GM18858 (cell line): ENCODE measurements around the gene CLSTN2.

Experiments used
- ATAC-seq: cut with Tn5 transposase; IDR thresholded peaks from one replicate; pipeline ENCODE4 v1.9.1; 2021; ENCODE audit not compliant: unreplicated experiment

Gene CLSTN2

DNA sequence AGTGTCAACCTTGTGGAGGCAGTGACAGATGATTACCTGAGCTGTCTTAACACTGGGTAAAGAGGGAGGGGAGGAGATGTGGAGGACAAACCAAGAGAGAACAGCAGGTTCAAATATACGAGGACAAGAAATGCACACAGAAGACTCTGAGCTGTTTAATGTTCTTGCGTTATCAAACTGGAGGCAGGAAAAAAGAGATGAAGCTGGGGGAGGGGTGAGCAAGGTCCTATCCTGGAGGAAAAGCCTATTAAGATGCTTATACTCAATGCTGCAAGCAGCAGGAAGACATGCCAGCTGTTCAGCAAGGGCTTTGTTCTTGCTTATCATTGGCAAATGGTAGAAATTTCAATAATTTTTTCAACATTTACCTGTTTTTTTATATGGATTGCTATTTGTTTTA, 397.1 kb downstream of the CLSTN2 start:
- ATAC-seq, result no peak

DNA sequence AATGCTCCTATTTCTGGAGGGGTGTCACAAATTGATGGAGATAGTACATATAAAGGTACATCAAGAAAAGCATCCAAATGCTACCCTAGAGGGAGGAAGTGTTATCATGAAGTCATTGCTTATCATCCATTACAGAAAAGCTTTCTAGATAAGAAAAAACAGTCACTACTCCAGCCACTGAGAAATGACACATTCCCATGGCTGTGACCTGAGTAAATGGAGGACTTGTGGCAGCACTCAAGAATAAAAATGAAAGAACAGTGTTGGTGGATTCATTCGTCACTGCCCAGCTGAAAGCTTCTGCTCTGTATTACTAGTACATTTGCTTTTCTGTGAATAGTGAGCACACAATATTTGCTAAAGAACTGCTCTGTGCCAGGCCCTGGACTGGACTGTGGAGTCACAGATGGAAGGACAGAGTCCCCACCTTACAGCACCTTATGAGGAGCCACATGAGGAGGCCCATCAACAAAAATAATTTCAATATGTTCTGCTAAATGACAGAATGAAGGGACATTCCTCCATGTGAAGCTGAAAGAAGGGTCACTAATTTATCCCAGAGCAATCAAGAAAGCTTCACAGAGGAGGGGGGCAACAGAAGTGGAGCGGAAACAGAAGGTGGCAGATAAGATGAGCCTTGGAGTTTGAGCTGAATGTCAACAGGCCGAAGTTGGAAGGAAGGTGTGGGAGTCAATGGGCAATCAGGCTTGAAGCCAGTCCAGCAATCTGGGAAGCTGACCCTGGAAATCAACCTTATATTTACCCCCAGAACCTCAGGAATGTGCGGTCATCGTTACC, 399.3 kb downstream of the CLSTN2 start:
- no peak for ATAC-seq

DNA sequence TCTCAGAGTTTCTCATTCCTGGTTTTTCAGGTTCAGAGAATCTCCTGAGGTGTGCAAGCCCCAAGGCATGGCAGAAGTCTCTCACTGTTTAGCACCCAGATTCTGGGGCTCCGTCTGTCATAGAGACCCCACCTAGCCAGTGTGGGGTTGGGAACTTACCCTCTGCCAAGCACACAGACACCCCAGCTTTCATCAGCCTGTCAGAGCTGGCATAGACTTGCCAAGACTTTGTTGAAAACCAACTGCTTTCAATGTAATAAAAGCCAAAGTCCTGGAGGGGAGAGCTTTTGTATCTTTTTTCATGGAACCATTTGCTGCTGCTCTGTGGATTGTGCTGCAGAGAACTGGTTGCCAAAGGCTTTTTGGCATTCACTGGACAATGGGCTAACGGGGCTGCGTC, 401.5 kb downstream of the CLSTN2 start:
- ATAC-seq, result no peak

DNA sequence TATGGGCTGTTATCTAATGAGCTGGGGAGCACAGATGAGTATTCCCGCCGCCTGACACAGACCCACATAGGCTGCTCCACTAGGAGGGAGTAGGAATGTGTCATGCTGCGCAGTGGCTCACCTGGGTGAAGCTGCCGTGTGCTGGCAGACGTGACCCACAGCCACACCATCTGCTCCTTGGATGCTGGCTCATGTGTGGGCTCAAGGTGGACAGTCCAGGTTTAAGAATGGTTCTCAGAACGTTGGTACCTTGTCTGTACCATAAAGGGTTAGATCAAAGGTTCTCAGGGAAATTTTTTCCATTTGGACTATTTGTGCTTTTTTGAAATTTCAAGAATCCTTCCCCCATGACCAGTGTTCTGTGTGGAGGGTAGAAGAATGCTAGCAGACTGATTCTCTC, 403.9 kb downstream of the CLSTN2 start:
- no peak for ATAC-seq

DNA sequence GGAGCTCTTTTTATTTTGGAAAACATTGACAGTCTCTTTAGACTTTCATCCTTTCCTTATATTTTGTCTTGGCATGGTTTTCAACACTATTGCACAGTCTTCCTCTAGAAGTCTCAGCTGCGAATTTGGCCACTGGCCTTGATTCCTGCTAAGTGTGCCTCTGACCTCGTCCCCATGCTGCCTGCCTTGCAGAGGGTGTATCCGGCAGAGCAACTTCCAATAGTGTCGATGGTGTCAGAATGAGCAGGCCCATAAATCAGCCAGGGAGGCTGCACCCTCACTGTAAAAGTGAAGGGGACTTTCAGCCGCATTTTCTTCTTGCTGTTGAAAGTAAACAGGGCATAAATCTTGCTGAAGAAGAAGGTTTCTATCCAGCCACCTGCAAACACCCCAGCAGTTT, 406.2 kb downstream of the CLSTN2 start:
- ATAC-seq, result no peak

DNA sequence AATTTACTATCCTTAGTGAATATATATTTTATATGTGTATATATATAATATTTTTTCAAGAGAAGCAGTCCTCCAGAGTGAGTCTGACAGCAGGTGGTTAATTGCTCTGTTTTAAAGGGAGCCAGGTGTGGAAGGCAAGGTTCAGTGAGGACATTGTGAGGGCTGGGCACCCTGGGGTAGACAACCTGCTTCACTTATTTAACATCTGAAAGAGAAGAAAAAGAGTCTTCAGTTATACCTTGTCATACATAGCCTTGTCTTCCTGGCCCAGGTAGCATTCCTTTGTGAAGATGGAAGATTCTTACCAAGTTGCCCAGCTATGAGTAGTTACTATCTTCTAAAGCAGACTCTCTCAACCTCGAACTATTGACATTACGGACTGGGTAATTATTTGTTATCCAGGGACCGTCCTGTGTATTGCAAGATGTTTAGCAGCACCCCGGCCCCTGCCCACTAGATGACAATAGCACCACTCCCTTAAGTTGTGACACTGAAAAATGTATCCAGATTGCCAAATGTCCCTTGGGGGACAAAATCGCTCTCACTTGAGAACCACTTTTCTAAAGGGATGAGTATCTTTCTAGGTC, 406.9 kb downstream of the CLSTN2 start:
- ATAC-seq, result no peak

DNA sequence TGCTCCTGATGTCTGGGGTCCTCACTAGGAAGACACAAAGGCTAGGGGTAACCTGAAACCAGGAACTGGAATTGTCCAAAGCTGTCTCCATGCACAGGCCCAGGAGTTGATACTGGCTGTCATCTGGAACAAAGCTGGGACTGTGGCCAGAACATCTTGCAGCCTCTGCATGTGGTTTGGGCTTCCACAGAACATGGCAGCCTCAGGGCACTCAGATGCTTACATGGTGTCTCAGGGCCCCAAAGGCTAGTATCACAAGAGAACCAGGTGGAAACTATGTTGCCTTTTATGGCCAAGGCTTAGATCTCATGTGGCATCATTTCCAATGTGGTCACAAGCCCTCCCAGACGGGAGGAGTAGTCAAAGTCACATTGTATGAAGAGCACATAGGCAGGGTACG, 407.7 kb downstream of the CLSTN2 start:
- no peak for ATAC-seq

DNA sequence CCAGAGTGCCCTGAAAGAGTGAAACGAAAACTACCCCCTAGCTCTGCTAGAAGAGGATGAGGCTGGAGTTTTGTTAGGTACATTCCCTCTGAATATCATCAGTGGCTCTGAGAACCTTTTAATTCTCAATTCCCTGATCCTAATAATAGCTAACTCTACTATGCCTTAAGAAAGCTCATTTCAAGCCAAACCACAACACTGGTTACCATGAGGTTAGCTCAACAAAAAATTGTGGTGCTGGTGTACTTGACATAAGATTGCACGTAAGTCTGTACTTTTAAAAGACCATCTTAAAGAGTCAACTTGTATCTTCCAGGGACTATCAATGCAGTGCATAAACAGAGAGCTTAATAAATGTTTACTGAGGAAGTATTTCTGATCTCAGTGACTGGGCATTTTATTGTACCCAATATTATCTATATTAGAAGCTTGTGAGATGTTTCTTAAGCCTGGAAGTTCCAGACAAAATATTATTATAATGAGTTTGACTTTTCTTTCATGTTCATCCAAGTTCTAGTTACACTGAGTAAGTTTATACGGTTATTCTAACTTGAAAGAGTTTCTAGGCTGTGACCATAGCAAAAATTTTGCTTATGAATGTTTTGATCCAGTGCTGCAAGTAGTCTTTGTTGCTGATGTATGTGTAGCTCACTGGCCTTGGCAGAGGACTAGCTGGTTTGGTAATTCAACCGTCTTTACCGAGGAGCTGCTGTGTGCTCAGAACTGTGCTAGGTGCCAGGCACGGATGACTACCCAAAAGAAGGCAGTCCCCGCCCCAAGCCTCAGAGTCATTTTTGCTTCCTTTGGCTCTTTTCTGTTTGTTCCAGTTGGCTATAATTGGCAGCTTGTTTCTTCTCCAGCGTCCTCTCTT, 408.5 kb downstream of the CLSTN2 start:
- ATAC-seq, result no peak

DNA sequence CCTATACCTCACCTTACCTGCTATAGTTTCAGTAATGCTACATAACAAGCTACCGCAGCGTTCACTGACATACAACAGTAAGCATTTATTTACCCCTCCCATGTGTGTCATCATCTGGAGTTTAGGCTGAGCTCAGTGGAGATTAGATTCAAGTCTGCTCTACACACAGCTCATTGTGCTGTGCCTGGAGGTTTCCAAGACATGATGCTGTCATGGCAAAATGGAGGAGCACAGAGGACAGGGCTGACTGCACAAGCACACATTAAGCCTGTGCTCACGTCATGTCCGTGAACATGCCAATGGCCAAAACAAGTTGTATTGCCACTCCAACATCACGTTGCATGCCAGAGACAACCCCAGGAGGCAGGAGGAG, 409.1 kb downstream of the CLSTN2 start:
- ATAC-seq, result no peak

DNA sequence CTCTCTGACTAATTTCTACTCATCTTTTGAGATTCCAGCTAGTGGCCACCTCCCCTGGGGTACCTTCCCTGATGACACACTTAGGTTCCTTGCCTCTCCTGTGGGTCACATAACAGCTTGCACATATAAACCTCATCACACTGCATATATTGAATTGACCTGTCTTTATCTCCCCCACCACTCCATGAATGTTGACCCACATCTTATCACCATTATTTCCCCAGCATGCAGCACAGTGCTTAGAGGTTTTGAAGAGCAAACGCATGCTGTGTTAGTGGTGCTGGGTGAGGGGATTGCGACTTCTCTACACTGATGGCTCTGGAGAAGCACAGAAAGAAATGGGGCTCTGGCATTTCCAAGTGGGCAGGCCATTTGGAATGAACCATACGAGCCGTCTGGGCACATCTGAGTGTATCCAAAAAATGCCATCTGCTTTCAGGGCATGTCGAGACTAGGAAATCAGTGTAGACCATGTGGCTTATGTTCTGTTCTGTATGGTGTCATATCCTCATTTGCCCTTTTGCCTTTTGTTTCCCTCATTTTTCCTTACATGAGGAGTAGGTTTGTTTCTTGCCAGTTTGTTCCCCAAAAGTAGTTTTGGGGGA, 409.7 kb downstream of the CLSTN2 start:
- ATAC-seq, result no peak

DNA sequence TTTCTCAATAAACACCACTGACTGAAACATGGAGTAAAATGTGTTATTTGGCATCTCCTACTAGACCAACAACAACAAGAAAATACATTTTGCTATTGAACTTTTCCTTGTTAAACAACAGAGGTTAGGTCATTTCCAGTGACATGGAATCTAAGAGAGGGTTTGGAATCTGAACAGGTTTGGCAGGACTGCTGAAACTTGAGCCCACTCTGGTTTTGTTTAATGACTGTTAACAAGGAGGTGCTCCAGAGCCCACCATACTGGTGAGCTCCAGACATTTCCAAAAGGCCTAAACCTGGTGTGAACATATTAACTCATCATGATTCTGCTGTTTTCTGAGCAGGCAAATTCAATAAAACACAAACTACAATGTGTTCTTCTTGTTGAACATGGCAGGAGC, 412.2 kb downstream of the CLSTN2 start:
- no peak for ATAC-seq

DNA sequence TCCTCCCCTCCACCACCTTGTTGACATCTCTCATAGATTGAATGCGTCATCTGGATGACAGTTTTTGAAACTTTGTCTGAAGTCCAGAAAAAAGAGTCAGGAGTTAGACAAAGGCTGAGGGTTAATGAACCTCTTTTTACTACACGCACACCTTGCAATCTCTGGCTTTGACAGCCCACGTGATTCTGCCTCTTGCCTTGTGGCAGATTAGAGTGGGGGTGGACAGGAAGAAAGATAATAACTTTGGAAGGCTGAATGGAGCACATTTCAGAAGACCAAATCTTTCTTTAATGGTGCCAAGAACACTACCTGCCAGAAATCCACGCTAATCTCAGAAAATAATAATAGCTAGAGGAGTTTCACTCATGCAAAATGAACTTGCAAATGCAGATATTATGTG, 415.0 kb downstream of the CLSTN2 start:
- ATAC-seq, result no peak

DNA sequence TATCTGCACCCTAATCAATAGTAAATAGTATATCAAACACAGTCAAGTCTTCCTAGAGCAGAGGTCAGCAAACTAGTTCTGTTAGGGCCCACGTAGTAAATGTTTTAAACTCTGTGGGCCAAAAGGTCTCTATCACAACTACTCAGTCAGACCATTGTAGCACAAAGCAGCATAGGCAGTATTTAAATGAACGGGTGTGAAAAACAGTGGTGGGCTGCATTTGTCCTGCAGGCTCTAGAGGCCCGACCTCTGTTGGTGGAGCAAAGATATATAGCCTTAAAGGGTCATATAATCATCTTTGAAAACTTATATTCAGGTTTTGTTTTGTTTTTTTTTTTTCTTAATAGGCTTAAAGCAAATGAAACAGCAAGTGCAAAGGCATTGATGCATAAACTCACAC, 416.5 kb downstream of the CLSTN2 start:
- ATAC-seq, result no peak

DNA sequence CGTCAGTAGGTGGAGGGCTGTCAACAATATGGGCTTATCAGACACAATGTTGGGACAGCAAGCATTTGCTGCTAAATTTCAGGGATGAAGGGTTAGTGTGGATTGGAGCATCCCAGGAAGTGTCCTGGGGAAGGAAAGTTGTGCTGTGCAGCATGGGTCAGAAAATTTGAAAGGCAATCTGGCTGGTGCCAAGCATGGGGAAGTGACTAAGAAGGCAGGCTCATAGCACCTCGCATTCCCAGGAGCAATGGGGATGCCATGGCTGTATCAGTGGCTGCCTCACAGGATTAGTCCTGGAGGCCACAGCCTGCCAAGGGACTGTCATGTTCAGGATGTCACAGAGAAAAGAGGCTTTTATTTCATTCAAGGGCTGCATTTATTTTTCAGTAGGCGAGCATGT, 420.5 kb downstream of the CLSTN2 start:
- no peak for ATAC-seq

DNA sequence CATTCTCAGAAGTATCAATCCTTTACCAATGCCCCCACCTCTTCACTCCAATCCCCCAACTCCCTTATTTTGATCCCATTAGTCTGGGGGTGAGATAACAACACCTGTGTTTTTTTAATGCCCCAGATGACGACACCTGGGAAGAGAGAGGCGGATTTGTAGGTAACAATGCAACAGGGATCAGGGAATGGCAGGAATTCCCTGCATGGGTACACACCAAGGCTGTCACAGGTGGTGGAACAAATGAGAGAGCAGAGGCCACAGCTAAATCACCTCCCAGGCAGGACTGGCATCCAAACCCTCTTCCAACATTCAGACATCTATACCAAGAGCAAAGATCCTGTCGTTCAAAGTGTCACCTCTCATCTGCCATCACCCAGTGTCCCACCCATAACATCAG, 423.7 kb downstream of the CLSTN2 start:
- no peak for ATAC-seq

DNA sequence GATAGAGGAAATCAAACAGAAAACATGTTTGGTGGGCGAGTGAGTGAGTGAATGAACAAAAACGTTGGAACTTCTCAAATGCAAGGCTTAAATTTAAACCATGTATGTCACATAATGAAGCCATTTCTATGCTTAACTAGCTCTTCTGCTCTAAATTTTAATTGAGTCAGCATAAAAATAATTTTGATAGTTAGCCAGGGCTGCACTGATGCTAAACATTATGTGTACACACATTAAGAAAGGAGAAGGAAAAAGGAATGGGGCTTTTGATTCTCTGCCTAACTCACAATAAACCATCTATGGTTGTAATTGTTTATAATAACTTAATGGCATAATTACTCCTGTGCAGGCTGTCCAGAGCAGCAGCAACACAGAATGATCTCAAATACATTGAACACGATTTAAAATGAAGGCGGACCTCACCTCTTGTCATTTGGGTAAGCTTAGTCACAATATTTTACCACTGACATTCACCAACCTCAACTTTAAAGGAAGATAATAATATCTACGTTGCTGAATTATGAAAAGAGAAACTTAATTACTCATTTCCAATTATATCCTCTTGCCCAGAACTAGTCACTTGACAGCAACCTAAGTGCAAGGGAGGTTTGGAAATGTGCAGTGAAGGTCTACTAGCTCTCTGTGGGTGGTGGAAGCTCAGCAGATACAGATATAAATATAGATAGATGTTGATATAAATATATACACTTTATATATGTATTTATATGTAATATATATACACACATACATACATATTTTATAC, 424.4 kb downstream of the CLSTN2 start:
- no peak for ATAC-seq

DNA sequence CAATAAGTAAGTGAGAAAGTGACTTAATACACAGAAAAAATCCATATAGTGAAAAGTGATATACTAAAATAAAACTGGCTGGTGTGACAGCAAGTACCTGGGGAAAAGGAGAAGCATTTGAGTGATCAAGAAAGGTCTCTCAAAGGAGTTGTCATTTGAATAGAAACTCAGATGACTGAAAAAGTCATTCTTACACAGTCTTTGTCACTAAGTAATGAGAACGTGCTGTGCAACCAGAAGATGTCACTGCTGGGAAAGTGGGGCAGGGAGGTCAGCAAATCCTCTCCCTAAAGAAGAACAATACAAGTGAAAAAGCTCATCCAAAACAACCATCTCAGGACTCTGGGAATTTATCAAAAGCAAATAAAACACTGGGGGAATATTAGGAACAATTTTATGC, 425.3 kb downstream of the CLSTN2 start:
- no peak for ATAC-seq

DNA sequence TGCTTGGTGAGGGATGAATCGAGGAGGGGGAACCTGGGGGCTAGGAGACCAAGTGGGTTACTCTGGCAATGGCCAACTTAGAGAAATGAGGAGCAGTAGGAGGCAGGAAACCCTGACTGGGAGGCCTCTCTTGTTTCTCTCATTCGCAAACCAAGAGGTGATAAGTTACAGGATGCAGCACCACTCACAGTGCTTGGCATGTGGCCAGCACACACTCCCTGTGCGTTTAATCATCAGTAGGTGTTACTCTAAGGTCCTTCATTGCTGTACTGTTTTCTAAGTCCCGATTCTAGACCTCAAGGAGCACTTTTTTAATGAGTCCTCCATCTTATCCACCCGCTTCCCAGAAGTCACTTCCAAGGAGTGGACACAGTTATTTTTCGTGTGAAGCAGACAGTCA, 428.8 kb downstream of the CLSTN2 start:
- no peak for ATAC-seq

DNA sequence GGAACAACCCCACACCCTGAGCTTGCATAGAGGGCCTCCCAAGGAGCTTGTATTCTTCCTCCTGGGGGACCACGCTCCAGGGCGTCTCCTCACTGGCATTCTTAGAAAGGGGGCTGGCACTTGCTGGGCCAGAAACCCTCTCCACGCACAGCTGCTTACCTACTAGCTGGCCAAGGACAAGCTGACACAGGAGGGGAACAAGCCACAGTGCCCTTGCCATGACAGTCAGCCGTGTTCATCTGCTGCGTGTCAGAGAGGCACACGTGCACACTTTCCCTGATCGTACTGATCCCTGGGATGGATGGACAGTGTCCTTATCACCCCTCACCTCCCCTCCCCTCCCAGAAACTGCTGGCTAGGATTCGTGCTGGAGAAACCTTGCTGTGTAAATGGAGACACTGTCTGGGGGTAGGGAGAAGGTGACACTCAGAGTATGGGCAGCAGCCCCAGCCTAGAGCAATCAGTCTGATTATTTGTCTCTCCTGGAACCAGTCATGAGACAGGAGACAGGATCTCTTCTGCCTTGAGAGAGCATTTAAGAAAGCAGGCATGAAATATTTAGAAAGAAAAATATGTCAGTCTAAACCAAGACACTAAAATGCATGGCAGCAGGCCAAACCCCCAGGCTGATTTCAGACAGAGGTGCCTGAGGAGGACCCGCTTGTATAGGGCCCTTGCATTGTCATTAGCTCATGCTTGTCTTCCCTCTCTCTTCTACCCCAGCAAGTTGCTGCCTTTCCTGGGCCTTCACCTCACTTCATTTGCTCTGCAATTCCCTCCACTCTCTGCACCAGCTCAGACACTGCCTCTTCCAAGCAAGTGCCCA, 431.1 kb downstream of the CLSTN2 start:
- no peak for ATAC-seq

DNA sequence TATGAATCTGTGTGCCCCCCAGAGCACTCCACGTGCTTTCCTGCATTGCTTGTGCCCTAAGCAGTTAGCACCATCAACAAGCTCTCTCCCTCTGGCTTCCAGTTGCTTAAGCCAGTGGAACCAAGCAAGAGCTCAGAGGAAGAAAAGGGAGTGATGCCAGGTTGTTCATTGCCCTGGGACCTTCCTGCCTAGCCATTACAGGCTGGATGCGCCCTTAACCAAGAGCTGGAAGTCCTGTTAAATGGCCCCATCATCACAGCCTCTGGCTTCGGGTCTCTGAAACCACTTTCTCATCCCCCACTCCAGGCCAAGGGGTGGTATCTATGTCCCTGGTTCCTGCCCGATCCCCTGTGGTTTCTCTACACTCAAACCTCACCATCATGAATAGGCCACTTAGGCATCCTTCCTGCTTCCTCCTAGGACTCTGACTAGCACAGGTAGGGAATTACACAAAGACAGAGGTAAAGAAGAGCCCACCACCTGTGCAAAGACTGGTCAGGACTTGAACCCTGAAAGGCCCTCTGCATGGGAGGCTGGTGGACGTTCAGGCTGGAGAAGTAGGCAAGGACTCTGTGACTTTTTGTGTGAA, 433.3 kb downstream of the CLSTN2 start:
- ATAC-seq, result no peak
